GM23338 (cell line): Measurements from ENCODE around the gene OBSCN. TPM values are rescaled to one million over a fixed set of nuclear protein-coding genes. Genes with fewer than 3 reads are reported as not detected.
"Not testable (repeated sequence)": the region's sequence is repeated elsewhere in the genome, so short reads cannot be mapped to it uniquely, and the experiment has no call there.

Experiments
- ATAC-seq: fragments of 200-7000 bp; cut with Tn5 transposase; 3 replicates; pipeline ENCODE4 v1.9.1; 2020
- DNase-seq: peaks from one replicate; pipeline ENCODE4 v3.0.0-alpha.2; 2015; ENCODE audit warnings: low spot score
- H2AFZ ChIP-seq: fragments of 200-600 bp; sonication (generic); 2 replicates; pipeline ENCODE4 v1.8.0; 2016; ENCODE audit warnings: antibody characterized with exemption, mild to moderate bottlenecking, moderate library complexity
- H3F3A ChIP-seq: fragments of 200-600 bp; sonication (generic); replicated peaks from 2 replicates; pipeline ENCODE4 v1.8.0; 2017; ENCODE audit warnings: antibody characterized with exemption, mixed run types, low read depth
- H3K27ac ChIP-seq: fragments of 200-600 bp; sonication (generic); 2 replicates; pipeline ENCODE4 v1.6.1; 2016; ENCODE audit warnings: low read depth
- H3K27me3 ChIP-seq: fragments of 200-600 bp; sonication (generic); 2 replicates; pipeline ENCODE4 v1.8.0; 2016; ENCODE audit warnings: mild to moderate bottlenecking, mixed run types, moderate library complexity; ENCODE audit not compliant: insufficient read depth
- H3K36me3 ChIP-seq: fragments of 200-600 bp; sonication (generic); 2 replicates; pipeline ENCODE4 v1.8.0; 2016; ENCODE audit warnings: mild to moderate bottlenecking; ENCODE audit not compliant: insufficient read depth
- H3K4me1 ChIP-seq: fragments of 200-600 bp; sonication (generic); 2 replicates; pipeline ENCODE4 v1.8.0; 2016; ENCODE audit warnings: mild to moderate bottlenecking, moderate library complexity; ENCODE audit not compliant: insufficient read depth
- H3K4me2 ChIP-seq: fragments of 200-600 bp; sonication (generic); 2 replicates; pipeline ENCODE4 v1.7.1; 2017; ENCODE audit warnings: mixed run types
- H3K4me3 ChIP-seq: fragments of 200-600 bp; sonication (generic); 2 replicates; pipeline ENCODE4 v1.6.1; 2016; ENCODE audit warnings: mixed run types
- H3K79me2 ChIP-seq: fragments of 200-600 bp; sonication (generic); replicated peaks from 2 replicates; pipeline ENCODE4 v1.8.0; 2017; ENCODE audit warnings: mild to moderate bottlenecking; ENCODE audit not compliant: insufficient read depth
- H3K9me2 ChIP-seq: fragments of 200-600 bp; sonication (generic); 2 replicates; pipeline ENCODE4 v1.8.0; 2017; ENCODE audit not compliant: insufficient read depth
- H4K20me1 ChIP-seq: fragments of 200-600 bp; sonication (generic); replicated peaks from 2 replicates; pipeline ENCODE4 v1.8.0; 2017; ENCODE audit warnings: mild to moderate bottlenecking; ENCODE audit not compliant: insufficient read depth
- H3K27ac Mint-ChIP-seq: 2 replicates; pipeline ENCODE4 v1.8.0; 2020; ENCODE audit warnings: inconsistent platforms, mild to moderate bottlenecking, moderate library complexity, mixed read lengths
- H3K27me3 Mint-ChIP-seq: 3 replicates; pipeline ENCODE4 v1.8.0; 2022; ENCODE audit warnings: low read depth, mild to moderate bottlenecking, moderate library complexity, mixed read lengths, inconsistent platforms; ENCODE audit not compliant: insufficient read depth, poor library complexity
- H3K36me3 Mint-ChIP-seq: 3 replicates; pipeline ENCODE4 v1.8.0; 2021; ENCODE audit warnings: low read depth, mild to moderate bottlenecking, inconsistent platforms, moderate library complexity, mixed read lengths
- H3K4me1 Mint-ChIP-seq: 3 replicates; pipeline ENCODE4 v1.8.0; 2020; ENCODE audit warnings: mild to moderate bottlenecking, inconsistent platforms, mixed read lengths
- H3K4me3 Mint-ChIP-seq: 3 replicates; pipeline ENCODE4 v1.8.0; 2021; ENCODE audit warnings: moderate library complexity, mild to moderate bottlenecking, inconsistent platforms, mixed read lengths
- H3K9me3 Mint-ChIP-seq: 3 replicates; pipeline ENCODE4 v1.8.0; 2020; ENCODE audit warnings: moderate library complexity, mild to moderate bottlenecking, inconsistent platforms, mixed read lengths
- POLR2AphosphoS5 ChIP-seq: IDR thresholded peaks from 2 replicates; pipeline ENCODE4 v1.6.1; 2016; ENCODE audit warnings: antibody characterized with exemption, low read depth
- polyA plus RNA-seq: library from polyadenylated mRNA; unstranded; fragments of >200 nt; fragmentation: Nextera tagmentation; extraction: Ambion mirVana; gene quantifications from 2 replicates; pipeline ENCODE4 v1.2.1, GENCODE V29; 2016
- total RNA-seq: library from RNA; depleted of rRNA; stranded (reverse); fragments of >200 nt; shearing (Covaris generic); gene quantifications from 2 replicates; pipeline ENCODE4 v1.2.3, GENCODE V29; 2014
- TF ChIP-seq, protein P1 (sequence below): fragments of 250-450 bp; sonication (Bioruptor Pico); IDR thresholded peaks from 2 replicates; pipeline ENCODE4 v1.5.0; 2020; ENCODE audit warnings: mild to moderate bottlenecking, moderate library complexity
- TF ChIP-seq, protein P2 (sequence below), 2 experiments: fragments of 200-600 bp in 1 of 2; sonication (generic) in 1 of 2; conservative IDR thresholded peaks; 2 replicates each; pipeline versions ENCODE4 v1.5.1 to v1.6.1; 2016 to 2017; ENCODE audit warnings: antibody characterized with exemption in 2 of 2, low read depth in 2 of 2, mild to moderate bottlenecking in 2 of 2, moderate library complexity in 1 of 2

Gene OBSCN
- total and polyA plus RNA-seq, 2 experiments from 2014 or later: 8.4 to 38.5 TPM

DNA sequence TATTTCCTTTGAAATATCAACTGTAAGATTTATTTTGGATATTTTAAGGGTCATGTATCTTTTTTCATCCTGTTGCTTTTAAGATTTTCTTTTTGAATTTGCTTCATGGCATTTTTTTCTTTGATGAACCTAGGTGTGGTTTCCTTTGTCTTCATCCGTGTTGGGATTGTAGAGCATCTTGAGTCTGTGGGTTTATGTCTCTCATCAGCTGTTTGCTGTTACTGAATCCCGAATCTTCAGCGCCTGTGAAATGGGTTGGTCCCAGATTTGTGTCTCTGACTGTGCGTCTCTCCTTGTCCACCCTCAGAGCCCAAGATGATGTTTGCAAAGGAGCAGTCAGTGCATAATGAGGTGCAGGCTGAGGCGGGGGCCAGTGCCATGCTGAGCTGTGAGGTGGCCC lies 36.1 kb downstream of the OBSCN start:
- not testable (repeated sequence) for H3K9me2 ChIP-seq, H3K4me1 ChIP-seq, DNase-seq, H3K27ac ChIP-seq, H3K27me3 Mint-ChIP-seq, H3F3A ChIP-seq, ATAC-seq, H3K27ac Mint-ChIP-seq, H3K4me3 Mint-ChIP-seq, H3K4me3 ChIP-seq, H3K79me2 ChIP-seq, H2AFZ ChIP-seq, H3K4me2 ChIP-seq, H3K4me1 Mint-ChIP-seq, H4K20me1 ChIP-seq, H3K27me3 ChIP-seq
- peaks cover 96% of the 10 kb centered on the region for H3K36me3 Mint-ChIP-seq
- H3K36me3 ChIP-seq: peaks cover 33% of the 10 kb centered on the region
- peaks cover 42% of the 10 kb centered on the region for H3K9me3 Mint-ChIP-seq

DNA sequence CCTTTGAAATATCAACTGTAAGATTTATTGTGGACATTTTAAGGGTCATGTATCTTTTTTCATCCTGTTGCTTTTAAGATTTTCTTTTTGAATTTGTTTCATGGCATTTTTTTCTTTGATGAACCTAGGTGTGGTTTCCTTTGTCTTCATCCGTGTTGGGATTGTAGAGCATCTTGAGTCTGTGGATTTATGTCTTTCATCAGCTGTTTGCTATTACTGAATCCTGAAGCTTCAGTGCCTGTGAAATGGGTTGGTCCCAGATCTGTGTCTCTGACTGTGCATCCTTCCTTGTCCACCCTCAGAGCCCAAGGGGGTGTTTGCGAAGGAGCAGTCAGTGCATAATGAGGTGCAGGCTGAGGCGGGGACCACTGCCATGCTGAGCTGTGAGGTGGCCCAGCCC lies 37.3 kb downstream of the OBSCN start:
- Mint-ChIP-seq H3K27me3 (peaks cover 7% of the 10 kb centered on the region), H3K4me1 (no peaks in the 10 kb centered on the region), H3K36me3 (peaks cover 89% of the 10 kb centered on the region), H3K4me3 (no peak overlapping the region), H3K9me3 (peaks cover 33% of the 10 kb centered on the region), H3K27ac (no peak overlapping the region)
- Histone ChIP-seq H3K27ac (no peak overlapping the region), H4K20me1 (no peaks in the 10 kb centered on the region), H3K4me1 (no peaks in the 10 kb centered on the region), H2AFZ (no peak overlapping the region), H3K4me2 (no peak overlapping the region), H3K79me2 (no peaks in the 10 kb centered on the region), H3K27me3 (no peaks in the 10 kb centered on the region), H3K4me3 (no peak overlapping the region), H3K36me3 (peaks cover 32% of the 10 kb centered on the region), H3F3A (no peaks in the 10 kb centered on the region), H3K9me2 (no peaks in the 10 kb centered on the region)
- DNase-seq (no peak), ATAC-seq (no peak)
- TF ChIP-seq, protein P1, sequence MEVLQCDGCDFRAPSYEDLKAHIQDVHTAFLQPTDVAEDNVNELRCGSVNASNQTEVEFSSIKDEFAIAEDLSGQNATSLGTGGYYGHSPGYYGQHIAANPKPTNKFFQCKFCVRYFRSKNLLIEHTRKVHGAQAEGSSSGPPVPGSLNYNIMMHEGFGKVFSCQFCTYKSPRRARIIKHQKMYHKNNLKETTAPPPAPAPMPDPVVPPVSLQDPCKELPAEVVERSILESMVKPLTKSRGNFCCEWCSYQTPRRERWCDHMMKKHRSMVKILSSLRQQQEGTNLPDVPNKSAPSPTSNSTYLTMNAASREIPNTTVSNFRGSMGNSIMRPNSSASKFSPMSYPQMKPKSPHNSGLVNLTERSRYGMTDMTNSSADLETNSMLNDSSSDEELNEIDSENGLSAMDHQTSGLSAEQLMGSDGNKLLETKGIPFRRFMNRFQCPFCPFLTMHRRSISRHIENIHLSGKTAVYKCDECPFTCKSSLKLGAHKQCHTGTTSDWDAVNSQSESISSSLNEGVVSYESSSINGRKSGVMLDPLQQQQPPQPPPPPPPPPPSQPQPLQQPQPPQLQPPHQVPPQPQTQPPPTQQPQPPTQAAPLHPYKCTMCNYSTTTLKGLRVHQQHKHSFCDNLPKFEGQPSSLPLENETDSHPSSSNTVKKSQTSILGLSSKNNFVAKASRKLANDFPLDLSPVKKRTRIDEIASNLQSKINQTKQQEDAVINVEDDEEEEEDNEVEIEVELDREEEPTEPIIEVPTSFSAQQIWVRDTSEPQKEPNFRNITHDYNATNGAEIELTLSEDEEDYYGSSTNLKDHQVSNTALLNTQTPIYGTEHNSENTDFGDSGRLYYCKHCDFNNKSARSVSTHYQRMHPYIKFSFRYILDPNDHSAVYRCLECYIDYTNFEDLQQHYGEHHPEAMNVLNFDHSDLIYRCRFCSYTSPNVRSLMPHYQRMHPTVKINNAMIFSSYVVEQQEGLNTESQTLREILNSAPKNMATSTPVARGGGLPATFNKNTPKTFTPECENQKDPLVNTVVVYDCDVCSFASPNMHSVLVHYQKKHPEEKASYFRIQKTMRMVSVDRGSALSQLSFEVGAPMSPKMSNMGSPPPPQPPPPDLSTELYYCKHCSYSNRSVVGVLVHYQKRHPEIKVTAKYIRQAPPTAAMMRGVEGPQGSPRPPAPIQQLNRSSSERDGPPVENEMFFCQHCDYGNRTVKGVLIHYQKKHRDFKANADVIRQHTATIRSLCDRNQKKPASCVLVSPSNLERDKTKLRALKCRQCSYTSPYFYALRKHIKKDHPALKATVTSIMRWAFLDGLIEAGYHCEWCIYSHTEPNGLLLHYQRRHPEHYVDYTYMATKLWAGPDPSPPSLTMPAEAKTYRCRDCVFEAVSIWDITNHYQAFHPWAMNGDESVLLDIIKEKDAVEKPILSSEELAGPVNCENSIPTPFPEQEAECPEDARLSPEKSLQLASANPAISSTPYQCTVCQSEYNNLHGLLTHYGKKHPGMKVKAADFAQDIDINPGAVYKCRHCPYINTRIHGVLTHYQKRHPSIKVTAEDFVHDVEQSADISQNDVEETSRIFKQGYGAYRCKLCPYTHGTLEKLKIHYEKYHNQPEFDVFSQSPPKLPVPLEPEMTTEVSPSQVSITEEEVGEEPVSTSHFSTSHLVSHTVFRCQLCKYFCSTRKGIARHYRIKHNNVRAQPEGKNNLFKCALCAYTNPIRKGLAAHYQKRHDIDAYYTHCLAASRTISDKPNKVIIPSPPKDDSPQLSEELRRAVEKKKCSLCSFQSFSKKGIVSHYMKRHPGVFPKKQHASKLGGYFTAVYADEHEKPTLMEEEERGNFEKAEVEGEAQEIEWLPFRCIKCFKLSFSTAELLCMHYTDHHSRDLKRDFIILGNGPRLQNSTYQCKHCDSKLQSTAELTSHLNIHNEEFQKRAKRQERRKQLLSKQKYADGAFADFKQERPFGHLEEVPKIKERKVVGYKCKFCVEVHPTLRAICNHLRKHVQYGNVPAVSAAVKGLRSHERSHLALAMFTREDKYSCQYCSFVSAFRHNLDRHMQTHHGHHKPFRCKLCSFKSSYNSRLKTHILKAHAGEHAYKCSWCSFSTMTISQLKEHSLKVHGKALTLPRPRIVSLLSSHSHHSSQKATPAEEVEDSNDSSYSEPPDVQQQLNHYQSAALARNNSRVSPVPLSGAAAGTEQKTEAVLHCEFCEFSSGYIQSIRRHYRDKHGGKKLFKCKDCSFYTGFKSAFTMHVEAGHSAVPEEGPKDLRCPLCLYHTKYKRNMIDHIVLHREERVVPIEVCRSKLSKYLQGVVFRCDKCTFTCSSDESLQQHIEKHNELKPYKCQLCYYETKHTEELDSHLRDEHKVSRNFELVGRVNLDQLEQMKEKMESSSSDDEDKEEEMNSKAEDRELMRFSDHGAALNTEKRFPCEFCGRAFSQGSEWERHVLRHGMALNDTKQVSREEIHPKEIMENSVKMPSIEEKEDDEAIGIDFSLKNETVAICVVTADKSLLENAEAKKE (CRISPR knock-in tag): no peak
- no peak for TF ChIP-seq POLR2AphosphoS5
- TF ChIP-seq, protein P2, sequence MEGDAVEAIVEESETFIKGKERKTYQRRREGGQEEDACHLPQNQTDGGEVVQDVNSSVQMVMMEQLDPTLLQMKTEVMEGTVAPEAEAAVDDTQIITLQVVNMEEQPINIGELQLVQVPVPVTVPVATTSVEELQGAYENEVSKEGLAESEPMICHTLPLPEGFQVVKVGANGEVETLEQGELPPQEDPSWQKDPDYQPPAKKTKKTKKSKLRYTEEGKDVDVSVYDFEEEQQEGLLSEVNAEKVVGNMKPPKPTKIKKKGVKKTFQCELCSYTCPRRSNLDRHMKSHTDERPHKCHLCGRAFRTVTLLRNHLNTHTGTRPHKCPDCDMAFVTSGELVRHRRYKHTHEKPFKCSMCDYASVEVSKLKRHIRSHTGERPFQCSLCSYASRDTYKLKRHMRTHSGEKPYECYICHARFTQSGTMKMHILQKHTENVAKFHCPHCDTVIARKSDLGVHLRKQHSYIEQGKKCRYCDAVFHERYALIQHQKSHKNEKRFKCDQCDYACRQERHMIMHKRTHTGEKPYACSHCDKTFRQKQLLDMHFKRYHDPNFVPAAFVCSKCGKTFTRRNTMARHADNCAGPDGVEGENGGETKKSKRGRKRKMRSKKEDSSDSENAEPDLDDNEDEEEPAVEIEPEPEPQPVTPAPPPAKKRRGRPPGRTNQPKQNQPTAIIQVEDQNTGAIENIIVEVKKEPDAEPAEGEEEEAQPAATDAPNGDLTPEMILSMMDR (conservative IDR thresholded peaks at IDR 0.05; ENCODE audit: low read depth in 2 of 2): no peak
